CD4-positive, alpha-beta T cell (primary cell): ENCODE data around the gene TM2D1. TPM values are rescaled to one million over a fixed set of nuclear protein-coding genes. Genes with fewer than 3 reads are reported as not detected.
A peak's percentile ranks its signal among the peaks of the same experiment; 100 is the strongest.

Experiments
- ATAC-seq: fragments of 200-7000 bp; cut with Tn5 transposase; one replicate; pipeline ENCODE4 v1.10.0; 2022; ENCODE audit warnings: mild to moderate bottlenecking; ENCODE audit not compliant: poor library complexity
- CTCF ChIA-PET: fragments of 350-600 bp; sonication (Branson Sonifier 250); formaldehyde crosslinking; loops from one replicate; lab custom pipeline; 2021; ENCODE audit warnings: antibody characterized with exemption, inconsistent platforms; lab: Charles Lee
- POLR2A ChIA-PET: fragments of 350-600 bp; sonication (Branson Sonifier 250); formaldehyde crosslinking; loops from one replicate; lab custom pipeline; 2021; ENCODE audit warnings: antibody characterized with exemption, inconsistent platforms; lab: Charles Lee
- DNase-seq, 14 experiments: peaks; one replicate each; pipeline ENCODE4 v3.0.0-alpha.2; 2013 to 2020; ENCODE audit warnings: mixed read lengths in 2 of 14
- H3K27ac ChIP-seq, 2 donors: one replicate each; pipeline versions ENCODE4 v1.5.1 to v1.7.0; 2013; ENCODE audit warnings: low read length in 2 of 2, low read depth in 1 of 2, mild to moderate bottlenecking in 1 of 2
- H3K27me3 ChIP-seq, 2 experiments: 1 replicate in 1 of 2; 2 replicates in 1 of 2; pipeline versions ENCODE4 v1.6.1 to v1.7.0; 2013; ENCODE audit warnings: low read length in 2 of 2, control low read depth in 1 of 2, mild to moderate bottlenecking in 1 of 2, moderate library complexity in 1 of 2; ENCODE audit not compliant: insufficient read depth in 2 of 2, control insufficient read depth in 1 of 2
- H3K36me3 ChIP-seq: one replicate; pipeline ENCODE4 v1.6.1; 2013; ENCODE audit warnings: low read length, control low read depth; ENCODE audit not compliant: insufficient read depth
- H3K4me1 ChIP-seq: one replicate; pipeline ENCODE4 v1.6.1; 2013; ENCODE audit warnings: low read length, control low read depth; ENCODE audit not compliant: insufficient read depth
- H3K4me3 ChIP-seq: one replicate; pipeline ENCODE4 v1.5.1; 2013; ENCODE audit warnings: mild to moderate bottlenecking, low read length, moderate library complexity
- H3K9me3 ChIP-seq, 2 experiments: 1 replicate in 1 of 2; 2 replicates in 1 of 2; pipeline versions ENCODE4 v1.6.1 to v1.7.0; 2013; ENCODE audit warnings: low read length in 2 of 2, mild to moderate bottlenecking in 2 of 2, control low read depth in 1 of 2, moderate library complexity in 1 of 2; ENCODE audit not compliant: control insufficient read depth in 1 of 2, insufficient read depth in 1 of 2
- H3K27ac Mint-ChIP-seq: one replicate; pipeline ENCODE4 v1.8.0; 2020; ENCODE audit warnings: mixed read lengths
- H3K27me3 Mint-ChIP-seq: one replicate; pipeline ENCODE4 v1.8.0; 2021; ENCODE audit warnings: mixed read lengths
- H3K36me3 Mint-ChIP-seq: one replicate; pipeline ENCODE4 v1.8.0; 2021; ENCODE audit warnings: low read depth, mixed read lengths
- H3K4me1 Mint-ChIP-seq: one replicate; pipeline ENCODE4 v1.8.0; 2021; ENCODE audit warnings: low read depth, mixed read lengths
- H3K4me3 Mint-ChIP-seq: one replicate; pipeline ENCODE4 v1.8.0; 2020; ENCODE audit warnings: mild to moderate bottlenecking, mixed read lengths
- H3K9me3 Mint-ChIP-seq: one replicate; pipeline ENCODE4 v1.8.0; 2020; ENCODE audit warnings: mixed read lengths
- CTCF ChIP-seq: fragments of 200-600 bp; IDR thresholded peaks from one replicate; pipeline ENCODE4 v1.8.0; 2022; ENCODE audit warnings: antibody characterized with exemption, mild to moderate bottlenecking
- intact Hi-C, 2 experiments: fragments of 100-400 bp; cut with DNase I in 1 of 2; cut with micrococcal nuclease in 1 of 2; formaldehyde crosslinking; loops; one replicate each; pipeline versions ENCODE4 v1.15.1 to v1.9.0; 2023 to 2025; cut with DNase I, micrococcal nuclease
- total RNA-seq, 174 experiments: library from RNA in 2 of 174; stranded (reverse) in 2 of 174; gene quantifications; one replicate each; pipeline ENCODE4 v1.2.3 and lab custom pipeline; 2021 to 2026

The TM2D1 gene
- total RNA-seq, 2 experiments from 2014 or later: 12.0 to 13.7 TPM

DNA sequence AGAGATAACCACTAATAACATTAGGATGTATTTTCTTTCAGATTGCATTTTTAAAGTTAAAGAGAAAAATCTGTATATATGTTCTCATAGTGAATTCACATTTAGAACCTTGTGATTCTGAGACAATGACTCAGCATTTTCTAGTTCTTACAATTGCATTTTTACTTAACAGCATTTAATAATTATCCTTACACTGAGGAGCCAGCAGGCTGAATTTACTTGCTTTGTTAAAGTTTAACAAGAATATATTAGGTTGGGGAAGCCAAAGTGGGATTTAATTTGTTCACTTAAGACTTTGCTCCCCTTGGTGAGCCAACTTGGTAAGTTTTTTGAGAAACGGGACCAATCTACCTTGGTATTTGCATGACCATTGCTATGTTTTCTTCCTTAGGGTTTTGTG lies 21.9 kb upstream of the TM2D1 start:
- intact Hi-C loops: no loop called here
- H3K9me3 ChIP-seq: no peaks in the 10 kb centered on the region
- peaks cover 34% of the 10 kb centered on the region for H3K4me1 Mint-ChIP-seq
- H3K4me1 ChIP-seq: peaks cover 14% of the 10 kb centered on the region
- no peak for DNase-seq
- no peaks in the 10 kb centered on the region for H3K27me3 ChIP-seq
- H3K4me3 ChIP-seq: no peak overlapping the region
- H3K4me3 Mint-ChIP-seq: no peak overlapping the region
- H3K9me3 Mint-ChIP-seq: no peaks in the 10 kb centered on the region
- ChIA-PET POLR2A (no interaction called here), CTCF (no interaction called here)
- H3K27ac ChIP-seq: no peak overlapping the region
- no peak for TF ChIP-seq CTCF
- H3K36me3 Mint-ChIP-seq: peaks cover 2% of the 10 kb centered on the region
- no peaks in the 10 kb centered on the region for H3K27me3 Mint-ChIP-seq
- ATAC-seq: no peak
- H3K27ac Mint-ChIP-seq: no peak overlapping the region
- H3K36me3 ChIP-seq: no peaks in the 10 kb centered on the region

- ChIA-PET POLR2A (interaction anchor here (0.7 to 1.6 kb wide), 4 partner anchors 19 to 80 kb away, joined by 3 to 6 read pairs (median 4); partner anchors contain the start of gene TM2D1), CTCF (interaction anchor here (1.0 kb wide), 1 partner anchor 694 kb away, joined by 3 read pairs; no protein-coding TSS in a partner anchor)
- Mint-ChIP-seq H3K27ac (peak overlapping the region; percentile 64), H3K27me3 (no peaks in the 10 kb centered on the region), H3K4me1 (peaks cover 42% of the 10 kb centered on the region), H3K9me3 (no peaks in the 10 kb centered on the region), H3K4me3 (peak overlapping the region; percentile 83), H3K36me3 (peaks cover 7% of the 10 kb centered on the region)
- DNase-seq: no peak
- no peak overlapping the region for H3K27ac ChIP-seq
- ATAC-seq: no peak
- no peak overlapping the region for H3K4me3 ChIP-seq
- H3K9me3 ChIP-seq: no peaks in the 10 kb centered on the region
- no peaks in the 10 kb centered on the region for H3K27me3 ChIP-seq
- intact Hi-C loops: loop anchor here (2.0 to 5.0 kb wide), 3 partner anchors 37 to 693 kb away; partner anchors contain the start of gene USP1 (in 1 of the 2)
- TF ChIP-seq CTCF: no peak
- no peaks in the 10 kb centered on the region for H3K36me3 ChIP-seq
- peaks cover 23% of the 10 kb centered on the region for H3K4me1 ChIP-seq
Measured at GRCh38 chr1:61743716-61744580, 19.0 kb upstream of the TM2D1 start.

GRCh38 chr1:61743431-61743705 lies 18.4 kb upstream of the TM2D1 start:
- Mint-ChIP-seq H3K36me3 (peaks cover 7% of the 10 kb centered on the region), H3K9me3 (no peaks in the 10 kb centered on the region), H3K27me3 (no peaks in the 10 kb centered on the region), H3K4me3 (peak overlapping the region; percentile 83), H3K4me1 (peaks cover 39% of the 10 kb centered on the region), H3K27ac (peak overlapping the region; percentile 57)
- H3K4me1 ChIP-seq: peaks cover 23% of the 10 kb centered on the region
- DNase-seq (no peak), ATAC-seq (no peak)
- H3K27ac ChIP-seq: peak overlapping the region in 1 of 2 donors; percentile 55
- no peak overlapping the region for H3K4me3 ChIP-seq
- no peaks in the 10 kb centered on the region for H3K9me3 ChIP-seq
- TF ChIP-seq CTCF: no peak
- CTCF ChIA-PET: interaction anchor here (1.0 kb wide), 2 partner anchors 9 to 693 kb away, joined by 3 to 4 read pairs; no protein-coding TSS in a partner anchor
- intact Hi-C loops: loop anchor here (5.0 kb wide), 2 partner anchors 39 to 694 kb away; partner anchors contain the start of gene USP1 (in 1 of the 2)
- no peaks in the 10 kb centered on the region for H3K36me3 ChIP-seq
- no peaks in the 10 kb centered on the region for H3K27me3 ChIP-seq
- POLR2A ChIA-PET: interaction anchor here (0.6 to 1.6 kb wide), 4 partner anchors 18 to 50 kb away, joined by 3 to 6 read pairs (median 3); partner anchors contain the start of gene TM2D1
